IPS-11a (cell line): ENCODE data around the gene SPATA25.
"Not testable (repeated sequence)": the region's sequence is repeated elsewhere in the genome, so short reads cannot be mapped to it uniquely, and the experiment has no call there.

Experiments
- H3K4me3 ChIP-seq: one replicate; pipeline ENCODE4 v1.5.1; 2013; ENCODE audit warnings: low read depth, low read length, control low read depth

Gene SPATA25, protein sequence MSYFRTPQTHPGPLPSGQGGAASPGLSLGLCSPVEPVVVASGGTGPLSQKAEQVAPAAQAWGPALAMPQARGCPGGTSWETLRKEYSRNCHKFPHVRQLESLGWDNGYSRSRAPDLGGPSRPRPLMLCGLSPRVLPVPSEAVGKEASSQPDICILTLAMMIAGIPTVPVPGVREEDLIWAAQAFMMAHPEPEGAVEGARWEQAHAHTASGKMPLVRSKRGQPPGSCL

GRCh38 chr20:45887346-45887715 lies at the start of gene SPATA25:
SPATA25 (minus strand) TSS chr20:45887622; CDS start chr20:45887590, 32 bp downstream.
- H3K4me3 ChIP-seq: no peak within 1 kb of the TSS

- peak overlapping the region; percentile 97 for H3K4me3 ChIP-seq
Measured at GRCh38 chr20:45935416-45936046, 48.1 kb upstream of the SPATA25 start.

DNA sequence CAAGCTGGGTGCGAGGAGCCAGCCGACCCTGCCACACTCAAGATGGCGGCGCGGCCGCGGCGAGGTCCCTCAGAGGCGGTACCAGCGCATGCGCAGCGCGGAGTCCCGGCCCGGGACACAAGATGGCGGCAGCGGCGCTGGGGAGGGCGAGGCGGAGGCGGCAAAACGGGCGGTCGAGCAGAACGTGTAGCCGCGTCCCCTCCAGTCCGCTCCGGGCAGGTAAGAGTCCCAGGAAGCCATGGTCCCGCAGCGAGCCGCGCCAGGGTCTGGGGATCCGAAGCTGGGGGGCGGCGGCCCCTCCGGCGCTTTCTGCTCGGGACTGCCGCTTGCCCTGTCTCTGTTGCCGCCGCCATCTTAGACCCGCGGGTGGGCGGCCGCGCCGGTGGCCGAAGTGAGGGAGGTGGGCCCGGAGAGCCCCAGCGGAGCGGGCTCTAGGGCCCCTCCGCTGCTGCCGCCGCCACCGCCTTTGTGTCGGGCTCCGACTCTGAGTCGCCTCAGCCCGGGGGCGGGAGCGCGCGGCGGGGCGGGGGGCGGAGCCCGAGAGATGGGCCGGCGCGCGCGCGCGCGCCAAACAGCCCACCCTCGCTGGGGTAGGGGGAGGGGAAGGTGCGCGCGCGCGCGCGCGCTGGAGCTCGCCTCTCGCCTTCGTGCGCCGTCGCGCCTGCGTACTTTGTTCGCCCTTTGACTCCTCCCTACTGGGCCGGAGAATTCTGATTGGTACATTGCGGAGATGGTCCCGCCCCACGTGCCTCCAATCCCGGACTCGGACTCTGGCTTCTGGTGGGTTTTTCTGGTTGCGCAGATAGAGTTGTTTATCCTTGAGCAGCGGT lies 47.4 kb upstream of the SPATA25 start, which contains the start of gene PCIF1:
TSS of gene PCIF1 (plus strand) at position 98 of the 830 bp plus-strand sequence. CDS start 4,317 bp downstream, outside the sequence.
- peak within 1 kb of the TSS; percentile 97 for H3K4me3 ChIP-seq

GRCh38 chr20:45934046-45934585 lies 46.7 kb upstream of the SPATA25 start:
- peak overlapping the region; percentile 97 for H3K4me3 ChIP-seq

DNA sequence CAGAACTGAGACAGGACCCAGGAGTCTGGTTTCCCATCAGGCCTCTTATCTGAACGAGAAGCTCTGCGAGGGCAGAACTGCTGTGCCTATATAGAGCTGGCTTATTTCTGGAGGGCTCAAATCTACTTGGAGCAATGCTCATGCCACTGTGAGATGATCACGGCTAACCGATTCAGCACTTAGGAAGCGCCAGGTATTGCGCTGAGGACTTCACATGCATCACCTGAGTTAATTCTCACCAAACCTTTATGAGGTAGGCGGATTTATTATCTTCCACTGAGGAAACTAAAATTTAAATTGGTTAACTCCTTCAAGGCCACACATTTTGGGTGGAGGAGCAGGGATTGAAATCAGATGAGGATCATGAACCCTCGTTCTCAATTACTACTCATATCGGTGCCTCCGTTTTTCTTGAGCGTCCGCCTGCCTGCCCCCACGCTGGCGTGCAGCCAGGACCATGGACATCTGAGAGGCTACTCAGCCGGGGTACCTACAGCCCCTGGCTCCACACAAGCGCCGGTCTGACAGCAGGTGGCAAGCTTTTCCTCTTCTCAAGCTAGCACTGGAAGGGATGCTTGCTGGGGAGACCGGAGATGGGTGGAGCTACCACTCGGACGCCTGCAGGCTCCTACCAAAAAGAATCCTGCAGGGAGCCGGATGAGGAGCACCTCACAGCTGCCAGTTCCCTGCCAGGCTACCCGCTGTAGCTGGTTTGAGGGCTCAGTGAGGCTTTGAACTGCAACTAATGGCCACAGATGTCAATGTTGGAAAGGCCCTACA lies 46.0 kb upstream of the SPATA25 start:
- peak overlapping the region; percentile 97 for H3K4me3 ChIP-seq

DNA sequence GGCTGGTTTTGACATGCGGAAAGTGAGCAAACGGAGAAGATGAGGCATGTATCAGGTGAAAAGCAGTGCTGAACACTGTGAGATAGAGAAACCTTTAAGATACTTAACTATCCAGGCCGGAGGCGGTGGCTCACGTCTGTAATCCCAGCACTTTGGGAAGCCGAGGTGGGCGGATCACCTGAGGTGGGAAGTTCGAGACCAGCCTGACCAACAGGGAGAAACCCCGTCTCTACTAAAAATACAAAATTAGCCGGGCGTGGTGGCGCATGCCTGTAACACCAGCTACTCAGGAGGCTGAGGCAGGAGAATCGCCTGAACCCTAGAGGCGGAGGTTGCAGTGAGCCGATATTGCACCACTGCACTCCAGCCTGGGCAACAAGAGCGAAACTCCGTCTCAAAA lies 44.3 kb upstream of the SPATA25 start:
- H3K4me3 ChIP-seq: not testable (repeated sequence)

DNA sequence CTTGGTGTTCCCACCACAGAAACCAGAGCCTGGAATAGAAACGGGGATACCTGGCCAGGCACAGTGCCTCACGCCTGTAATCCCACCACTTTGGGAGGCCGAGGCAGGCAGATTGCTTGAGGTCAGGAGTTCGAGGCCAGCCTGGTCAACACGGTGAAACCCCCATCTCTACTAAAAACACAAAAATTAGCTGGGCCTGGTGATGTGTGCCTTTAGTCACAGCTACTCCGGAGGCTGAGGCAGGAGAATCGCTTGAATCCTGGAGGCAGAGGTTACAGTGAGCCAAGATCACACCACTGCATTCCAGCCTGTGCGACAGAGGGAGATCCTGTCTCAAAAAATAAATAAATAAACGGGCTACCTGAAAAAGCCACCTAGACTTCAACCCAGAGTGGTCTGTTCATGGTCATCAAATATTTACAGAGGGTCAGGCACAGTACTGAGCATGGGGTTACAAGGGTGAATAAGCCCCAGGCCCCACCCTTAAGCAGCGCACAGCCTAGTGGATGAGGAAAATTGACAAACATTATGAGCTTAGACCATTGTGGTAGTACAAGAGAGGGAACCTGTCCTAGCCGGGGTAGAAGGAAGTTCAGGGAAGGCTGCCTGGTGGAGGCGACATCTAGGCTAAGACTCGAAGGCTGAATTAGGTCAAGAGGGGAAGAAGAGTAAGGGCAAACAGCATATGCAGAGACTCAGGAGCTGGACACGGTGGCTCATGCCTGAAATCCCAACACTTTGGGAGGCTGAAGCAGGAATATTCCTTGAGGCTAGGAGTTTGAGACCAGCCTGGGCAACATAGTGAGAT lies 39.9 kb upstream of the SPATA25 start:
- no peak overlapping the region for H3K4me3 ChIP-seq

GRCh38 chr20:45926731-45927070 lies 39.3 kb upstream of the SPATA25 start:
- H3K4me3 ChIP-seq: no peak overlapping the region

GRCh38 chr20:45925821-45926506 lies 38.5 kb upstream of the SPATA25 start:
- no peak overlapping the region for H3K4me3 ChIP-seq

GRCh38 chr20:45924391-45925261 lies 37.2 kb upstream of the SPATA25 start:
- no peak overlapping the region for H3K4me3 ChIP-seq

GRCh38 chr20:45921337-45922189 lies 34.1 kb upstream of the SPATA25 start:
- H3K4me3 ChIP-seq: no peak overlapping the region

- no peak overlapping the region for H3K4me3 ChIP-seq
Measured at GRCh38 chr20:45920462-45921336, 33.3 kb upstream of the SPATA25 start.

- H3K4me3 ChIP-seq: no peak overlapping the region
Measured at GRCh38 chr20:45919542-45920399, 32.3 kb upstream of the SPATA25 start.

DNA sequence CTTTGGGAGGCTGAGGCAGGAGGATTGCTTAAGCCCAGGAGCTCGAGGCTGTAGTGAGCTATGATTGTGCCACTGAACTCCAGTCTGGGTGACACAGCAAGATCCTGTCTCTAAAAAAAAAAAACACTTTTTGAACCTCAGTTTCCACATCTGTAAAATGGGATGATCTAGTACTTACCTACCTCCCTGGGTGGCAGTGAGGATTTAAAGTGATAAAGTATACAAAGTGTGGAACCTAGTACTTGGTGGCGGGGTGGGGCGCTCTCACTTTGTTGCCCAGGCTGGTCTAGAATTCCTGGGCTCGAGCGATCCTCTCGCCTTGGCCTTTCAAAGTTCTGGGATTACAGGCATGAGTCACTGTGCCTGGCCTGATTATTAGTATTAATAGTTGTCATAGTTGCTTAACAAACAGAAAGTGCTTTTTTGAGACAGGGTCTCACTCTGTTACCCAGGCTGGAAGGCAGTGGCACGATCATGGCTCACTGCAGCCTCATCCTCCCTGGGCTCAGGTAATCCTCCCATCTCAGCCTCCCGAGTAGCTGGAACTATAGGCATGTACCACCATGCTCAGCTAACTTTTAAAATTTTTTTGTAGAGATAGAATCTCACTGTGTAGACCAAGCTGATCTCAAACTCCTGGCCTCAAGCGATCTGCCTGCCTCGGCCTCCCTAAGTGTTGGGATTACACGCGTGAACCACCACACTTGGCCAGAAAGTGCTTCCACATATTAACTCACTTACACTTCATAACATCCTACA lies 31.5 kb upstream of the SPATA25 start:
- no peak overlapping the region for H3K4me3 ChIP-seq

DNA sequence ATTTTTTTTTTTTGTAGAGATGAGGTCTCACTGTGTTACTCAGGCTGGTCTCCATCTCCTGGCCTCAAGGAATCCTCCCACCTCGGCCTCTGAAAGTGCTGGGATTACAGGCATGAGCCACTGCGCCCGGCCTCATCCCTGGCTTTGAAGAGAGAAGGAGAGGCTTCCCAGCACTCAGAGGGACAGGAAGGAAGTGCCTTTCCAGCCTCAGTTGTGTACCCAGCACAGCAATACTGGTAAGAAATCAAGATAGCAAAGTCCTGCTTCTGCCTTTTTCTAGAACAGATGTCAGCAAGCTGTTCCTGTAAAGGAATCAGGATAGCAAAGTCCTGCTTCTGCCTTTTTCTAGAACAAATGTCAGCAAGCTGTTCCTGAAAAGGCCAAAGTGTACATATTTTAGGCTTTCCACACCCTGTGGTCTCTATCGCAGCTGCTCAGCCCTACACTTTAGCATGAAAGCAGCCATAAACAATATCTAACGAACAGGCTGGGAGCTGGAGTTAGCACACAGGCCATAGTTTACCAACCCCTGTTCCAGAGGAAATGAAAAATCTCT lies 30.8 kb upstream of the SPATA25 start:
- no peak overlapping the region for H3K4me3 ChIP-seq
